Upper lobe of left lung (tissue), 6 donors: ENCODE results near the gene BLID. TPM values are rescaled to one million over a fixed set of nuclear protein-coding genes. Genes with fewer than 3 reads are reported as not detected.

Experiments used
- ATAC-seq, 2 donors: fragments of 200-7000 bp; cut with Tn5 transposase; one replicate each; pipeline ENCODE4 v1.9.1; 2022; ENCODE audit warnings: mild to moderate bottlenecking in 2 of 2, moderate library complexity in 2 of 2; ENCODE audit not compliant: low FRiP score in 2 of 2
- DNase-seq, 2 donors: peaks; one replicate each; pipeline ENCODE4 v3.0.0-alpha.2; 2019 to 2020
- H3K27ac ChIP-seq, 4 donors: fragments of 200-600 bp; sonication (generic); one replicate each; pipeline ENCODE4 v1.5.1; 2016 to 2019
- H3K27me3 ChIP-seq, 4 donors: fragments of 200-600 bp; sonication (generic); one replicate each; pipeline ENCODE4 v1.5.1; 2017 to 2019
- H3K36me3 ChIP-seq, 4 donors: fragments of 200-600 bp; sonication (generic); one replicate each; pipeline ENCODE4 v1.5.1; 2016 to 2019
- H3K4me1 ChIP-seq, 4 donors: fragments of 200-600 bp; sonication (generic); one replicate each; pipeline ENCODE4 v1.5.1; 2018 to 2019
- H3K4me3 ChIP-seq, 4 donors: fragments of 200-600 bp; sonication (generic); one replicate each; pipeline ENCODE4 v1.5.1; 2017 to 2019; ENCODE audit warnings: mild to moderate bottlenecking in 2 of 4, moderate library complexity in 1 of 4
- H3K9me3 ChIP-seq, 4 donors: fragments of 200-600 bp; sonication (generic); one replicate each; pipeline ENCODE4 v1.5.1; 2018 to 2019
- CTCF ChIP-seq, 6 experiments: fragments of 450-650 bp in 4 of 6; fragments of 200-600 bp in 2 of 6; sonication (generic) in 2 of 6; IDR thresholded peaks; one replicate each; pipeline ENCODE4 v1.5.1; 2016 to 2019; ENCODE audit warnings: antibody characterized with exemption in 6 of 6
- EP300 ChIP-seq, 4 donors: sonication (generic); formaldehyde crosslinking; IDR thresholded peaks; one replicate each; pipeline ENCODE4 v1.5.1; 2017; ENCODE audit warnings: antibody characterized with exemption in 4 of 4, control low read depth in 2 of 4
- POLR2A ChIP-seq, 4 donors: fragments of 450-650 bp; IDR thresholded peaks; one replicate each; pipeline ENCODE4 v1.5.1; 2016 to 2017; ENCODE audit warnings: antibody characterized with exemption in 4 of 4, mild to moderate bottlenecking in 2 of 4
- POLR2AphosphoS5 ChIP-seq, 2 donors: sonication (generic); formaldehyde crosslinking; IDR thresholded peaks; one replicate each; pipeline ENCODE4 v1.5.1; 2017; ENCODE audit warnings: antibody characterized with exemption in 2 of 2
- WGBS, 2 donors: methylation state at CpG; one replicate each; pipeline ENCODE4 v1.1.5; 2017 to 2018; 5-methylcytosine and 5-hydroxymethylcytosine counted together
- total RNA-seq, 6 donors: library from RNA; depleted of rRNA in 4 of 6; stranded (reverse); fragments of >200 nt in 4 of 6; gene quantifications; one replicate each; pipeline versions ENCODE4 v1.1.0 to v1.2.1, GENCODE V29; 2016 to 2021
- donor health status: DM: no; HTN: no; CAD: no; lungs with moderate emphysema.
- donor health status: DM: no; HTN: yes; CAD: no; lungs with severe emphysema.

Gene BLID
- total RNA-seq, 6 donors from 2014 or later = 0.30 to 6.3 TPM; not detected in 4

GRCh38 chr11:122100756-122101080 is 15.3 kb downstream of the BLID start:
- peak; percentile 4 to 27 for DNase-seq
- WGBS, 2 donors = 24 to 26% methylated on average over 11 of the region's 11 CpGs
- Histone ChIP-seq H3K4me1 (peaks cover 5 to 10% (median 9%) of the 10 kb centered on the region in 4 donors), H3K4me3 (peak overlapping the region; percentile 21 to 35 (median 29)), H3K36me3 (no peaks in the 10 kb centered on the region), H3K9me3 (no peaks in the 10 kb centered on the region), H3K27ac (peak overlapping the region in 3 of 4 donors; percentile 24 to 63 (median 32)), H3K27me3 (peaks cover 0 to 6% (median 2%) of the 10 kb centered on the region in 4 donors)
- peak in 1 of 2 donors; percentile 55 for ATAC-seq
- TF ChIP-seq EP300 (IDR thresholded peaks at IDR 0.05) (no peak), POLR2A (IDR thresholded peaks at IDR 0.05) (no peak), CTCF (IDR thresholded peaks at IDR 0.05) (no peak), POLR2AphosphoS5 (IDR thresholded peaks at IDR 0.05) (no peak)

- ATAC-seq = peak in 1 of 2 donors; percentile 70
- peaks cover 0 to 6% (median 2%) of the 10 kb centered on the region in 4 donors for H3K27me3 ChIP-seq
- H3K9me3 ChIP-seq = no peaks in the 10 kb centered on the region
- TF ChIP-seq POLR2AphosphoS5 (IDR thresholded peaks at IDR 0.05) = no peak
- no peak for TF ChIP-seq CTCF (IDR thresholded peaks at IDR 0.05)
- no peak for TF ChIP-seq EP300 (IDR thresholded peaks at IDR 0.05)
- TF ChIP-seq POLR2A (IDR thresholded peaks at IDR 0.05) = no peak
- no peaks in the 10 kb centered on the region for H3K36me3 ChIP-seq
- H3K4me1 ChIP-seq = peaks cover 5 to 10% (median 9%) of the 10 kb centered on the region in 4 donors
- WGBS, 2 donors = 23 to 24% methylated on average over 26 to 27 of the region's 27 CpGs
- peak overlapping the region in 3 of 4 donors; percentile 24 to 63 (median 32) for H3K27ac ChIP-seq
- DNase-seq = peak; percentile 33 to 51
- H3K4me3 ChIP-seq = peak overlapping the region in 3 of 4 donors; percentile 24 to 35 (median 34)
Observed at GRCh38 chr11:122100037-122100755, 15.8 kb downstream of the BLID start.

GRCh38 chr11:122099374-122100036 is 16.5 kb downstream of the BLID start:
- H3K4me1 ChIP-seq = peaks cover 5 to 10% (median 9%) of the 10 kb centered on the region in 4 donors
- peak overlapping the region in 1 of 4 donors; percentile 63 for H3K27ac ChIP-seq
- 55 to 58% methylated on average over 13 of the region's 13 CpGs for WGBS, 2 donors
- no peaks in the 10 kb centered on the region for H3K36me3 ChIP-seq
- no peak for TF ChIP-seq POLR2A (IDR thresholded peaks at IDR 0.05)
- TF ChIP-seq POLR2AphosphoS5 (IDR thresholded peaks at IDR 0.05) = no peak
- no peak for TF ChIP-seq CTCF (IDR thresholded peaks at IDR 0.05)
- TF ChIP-seq EP300 (IDR thresholded peaks at IDR 0.05) = no peak
- H3K4me3 ChIP-seq = peak overlapping the region in 3 of 4 donors; percentile 24 to 35 (median 34)
- peaks cover 0 to 6% (median 2%) of the 10 kb centered on the region in 4 donors for H3K27me3 ChIP-seq
- ATAC-seq (peak in 1 of 2 donors; percentile 15), DNase-seq (no peak)
- H3K9me3 ChIP-seq = no peaks in the 10 kb centered on the region

- Histone ChIP-seq H3K27ac (no peak overlapping the region), H3K4me3 (no peak overlapping the region), H3K4me1 (peaks cover 5 to 10% (median 9%) of the 10 kb centered on the region in 4 donors), H3K27me3 (peaks cover 0 to 6% (median 2%) of the 10 kb centered on the region in 4 donors), H3K9me3 (no peaks in the 10 kb centered on the region), H3K36me3 (no peaks in the 10 kb centered on the region)
- 81 to 85% methylated on average over 7 of the region's 7 CpGs for WGBS, 2 donors
- TF ChIP-seq CTCF (IDR thresholded peaks at IDR 0.05) = no peak
- ATAC-seq (no peak), DNase-seq (no peak)
Observed at GRCh38 chr11:122098261-122098980, 17.6 kb downstream of the BLID start.
